Measurements from ENCODE around the gene NEDD1.

DNA sequence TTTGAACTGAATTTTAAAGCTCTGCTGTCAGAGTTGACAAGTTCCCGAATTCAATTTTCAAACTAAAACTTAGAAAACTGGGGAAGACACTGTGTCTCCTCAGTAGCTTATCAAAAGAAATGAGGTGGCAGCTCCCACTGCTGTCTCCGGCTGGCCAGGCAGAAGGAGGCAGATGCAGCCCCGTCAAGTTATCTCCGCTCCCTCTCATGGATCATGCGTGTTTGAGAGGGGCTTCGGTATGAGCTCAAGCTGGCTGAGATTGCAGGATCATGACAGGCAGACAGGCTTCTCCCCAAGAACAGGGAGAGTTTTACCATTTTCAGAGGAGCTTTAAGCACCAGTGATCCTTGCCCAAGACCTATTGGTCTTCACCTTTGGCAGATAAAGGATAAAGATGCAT lies 88.8 kb downstream of the NEDD1 start:
- TF ChIP-seq EZH2 (IDR thresholded peaks at IDR 0.05; ENCODE audit: borderline replicate concordance, low read depth, low read length, poor library complexity, severe bottlenecking): no peak
- TF ChIP-seq, protein P1, sequence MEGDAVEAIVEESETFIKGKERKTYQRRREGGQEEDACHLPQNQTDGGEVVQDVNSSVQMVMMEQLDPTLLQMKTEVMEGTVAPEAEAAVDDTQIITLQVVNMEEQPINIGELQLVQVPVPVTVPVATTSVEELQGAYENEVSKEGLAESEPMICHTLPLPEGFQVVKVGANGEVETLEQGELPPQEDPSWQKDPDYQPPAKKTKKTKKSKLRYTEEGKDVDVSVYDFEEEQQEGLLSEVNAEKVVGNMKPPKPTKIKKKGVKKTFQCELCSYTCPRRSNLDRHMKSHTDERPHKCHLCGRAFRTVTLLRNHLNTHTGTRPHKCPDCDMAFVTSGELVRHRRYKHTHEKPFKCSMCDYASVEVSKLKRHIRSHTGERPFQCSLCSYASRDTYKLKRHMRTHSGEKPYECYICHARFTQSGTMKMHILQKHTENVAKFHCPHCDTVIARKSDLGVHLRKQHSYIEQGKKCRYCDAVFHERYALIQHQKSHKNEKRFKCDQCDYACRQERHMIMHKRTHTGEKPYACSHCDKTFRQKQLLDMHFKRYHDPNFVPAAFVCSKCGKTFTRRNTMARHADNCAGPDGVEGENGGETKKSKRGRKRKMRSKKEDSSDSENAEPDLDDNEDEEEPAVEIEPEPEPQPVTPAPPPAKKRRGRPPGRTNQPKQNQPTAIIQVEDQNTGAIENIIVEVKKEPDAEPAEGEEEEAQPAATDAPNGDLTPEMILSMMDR (conservative IDR thresholded peaks at IDR 0.05; ENCODE audit: low read depth, low read length): no peak

Data from A673 (cell line).